GM23338 (cell line): ENCODE data around the gene TMEM128. TPM values are rescaled to one million over a fixed set of nuclear protein-coding genes. Genes with fewer than 3 reads are reported as not detected.

Experiments
- ATAC-seq: fragments of 200-7000 bp; cut with Tn5 transposase; 3 replicates; pipeline ENCODE4 v1.9.1; 2020
- DNase-seq: peaks from one replicate; pipeline ENCODE4 v3.0.0-alpha.2; 2015; ENCODE audit warnings: low spot score
- H2AFZ ChIP-seq: fragments of 200-600 bp; sonication (generic); 2 replicates; pipeline ENCODE4 v1.8.0; 2016; ENCODE audit warnings: antibody characterized with exemption, mild to moderate bottlenecking, moderate library complexity
- H3F3A ChIP-seq: fragments of 200-600 bp; sonication (generic); replicated peaks from 2 replicates; pipeline ENCODE4 v1.8.0; 2017; ENCODE audit warnings: antibody characterized with exemption, mixed run types, low read depth
- H3K27ac ChIP-seq: fragments of 200-600 bp; sonication (generic); 2 replicates; pipeline ENCODE4 v1.6.1; 2016; ENCODE audit warnings: low read depth
- H3K27me3 ChIP-seq: fragments of 200-600 bp; sonication (generic); 2 replicates; pipeline ENCODE4 v1.8.0; 2016; ENCODE audit warnings: mild to moderate bottlenecking, mixed run types, moderate library complexity; ENCODE audit not compliant: insufficient read depth
- H3K36me3 ChIP-seq: fragments of 200-600 bp; sonication (generic); 2 replicates; pipeline ENCODE4 v1.8.0; 2016; ENCODE audit warnings: mild to moderate bottlenecking; ENCODE audit not compliant: insufficient read depth
- H3K4me1 ChIP-seq: fragments of 200-600 bp; sonication (generic); 2 replicates; pipeline ENCODE4 v1.8.0; 2016; ENCODE audit warnings: mild to moderate bottlenecking, moderate library complexity; ENCODE audit not compliant: insufficient read depth
- H3K4me2 ChIP-seq: fragments of 200-600 bp; sonication (generic); 2 replicates; pipeline ENCODE4 v1.7.1; 2017; ENCODE audit warnings: mixed run types
- H3K4me3 ChIP-seq: fragments of 200-600 bp; sonication (generic); 2 replicates; pipeline ENCODE4 v1.6.1; 2016; ENCODE audit warnings: mixed run types
- H3K79me2 ChIP-seq: fragments of 200-600 bp; sonication (generic); replicated peaks from 2 replicates; pipeline ENCODE4 v1.8.0; 2017; ENCODE audit warnings: mild to moderate bottlenecking; ENCODE audit not compliant: insufficient read depth
- H3K9me2 ChIP-seq: fragments of 200-600 bp; sonication (generic); 2 replicates; pipeline ENCODE4 v1.8.0; 2017; ENCODE audit not compliant: insufficient read depth
- H4K20me1 ChIP-seq: fragments of 200-600 bp; sonication (generic); replicated peaks from 2 replicates; pipeline ENCODE4 v1.8.0; 2017; ENCODE audit warnings: mild to moderate bottlenecking; ENCODE audit not compliant: insufficient read depth
- H3K27ac Mint-ChIP-seq: 2 replicates; pipeline ENCODE4 v1.8.0; 2020; ENCODE audit warnings: inconsistent platforms, mild to moderate bottlenecking, moderate library complexity, mixed read lengths
- H3K27me3 Mint-ChIP-seq: 3 replicates; pipeline ENCODE4 v1.8.0; 2022; ENCODE audit warnings: low read depth, mild to moderate bottlenecking, moderate library complexity, mixed read lengths, inconsistent platforms; ENCODE audit not compliant: insufficient read depth, poor library complexity
- H3K36me3 Mint-ChIP-seq: 3 replicates; pipeline ENCODE4 v1.8.0; 2021; ENCODE audit warnings: low read depth, mild to moderate bottlenecking, inconsistent platforms, moderate library complexity, mixed read lengths
- H3K4me1 Mint-ChIP-seq: 3 replicates; pipeline ENCODE4 v1.8.0; 2020; ENCODE audit warnings: mild to moderate bottlenecking, inconsistent platforms, mixed read lengths
- H3K4me3 Mint-ChIP-seq: 3 replicates; pipeline ENCODE4 v1.8.0; 2021; ENCODE audit warnings: moderate library complexity, mild to moderate bottlenecking, inconsistent platforms, mixed read lengths
- H3K9me3 Mint-ChIP-seq: 3 replicates; pipeline ENCODE4 v1.8.0; 2020; ENCODE audit warnings: moderate library complexity, mild to moderate bottlenecking, inconsistent platforms, mixed read lengths
- CREB1 ChIP-seq: fragments of 250-450 bp; sonication (Bioruptor Pico); IDR thresholded peaks from 2 replicates; pipeline ENCODE4 v1.5.0; 2020; ENCODE audit warnings: low read depth, mild to moderate bottlenecking, moderate library complexity
- EZH2 ChIP-seq: fragments of 200-600 bp; sonication (generic); IDR thresholded peaks from one replicate; pipeline ENCODE4 v1.8.0; 2017; ENCODE audit warnings: antibody characterized with exemption, mild to moderate bottlenecking, low read depth; ENCODE audit not compliant: unreplicated experiment
- EZH2phosphoT487 ChIP-seq: fragments of 200-600 bp; sonication (generic); IDR thresholded peaks from one replicate; pipeline ENCODE4 v1.8.1; 2018; ENCODE audit warnings: antibody characterized with exemption; ENCODE audit not compliant: unreplicated experiment
- JUNB ChIP-seq: IDR thresholded peaks from one replicate; pipeline ENCODE4 v1.6.1; 2016; ENCODE audit warnings: antibody characterized with exemption; ENCODE audit not compliant: unreplicated experiment
- NANOG ChIP-seq: IDR thresholded peaks from 2 replicates; pipeline ENCODE4 v1.6.1; 2016; ENCODE audit warnings: antibody characterized with exemption, borderline replicate concordance
- STAT1 ChIP-seq: IDR thresholded peaks from one replicate; pipeline ENCODE4 v1.6.1; 2016; ENCODE audit warnings: antibody characterized with exemption; ENCODE audit not compliant: unreplicated experiment
- ZNF114 ChIP-seq: fragments of 250-450 bp; sonication (Bioruptor Pico); IDR thresholded peaks from 2 replicates; pipeline ENCODE4 v1.5.0; 2020; ENCODE audit warnings: mild to moderate bottlenecking, moderate library complexity
- ZNF331 ChIP-seq: fragments of 250-450 bp; sonication (Bioruptor Pico); IDR thresholded peaks from 2 replicates; pipeline ENCODE4 v1.5.0; 2020; ENCODE audit warnings: low read depth, mild to moderate bottlenecking, moderate library complexity
- polyA plus RNA-seq: library from polyadenylated mRNA; unstranded; fragments of >200 nt; fragmentation: Nextera tagmentation; extraction: Ambion mirVana; gene quantifications from 2 replicates; pipeline ENCODE4 v1.2.1, GENCODE V29; 2016
- total RNA-seq: library from RNA; depleted of rRNA; stranded (reverse); fragments of >200 nt; shearing (Covaris generic); gene quantifications from 2 replicates; pipeline ENCODE4 v1.2.3, GENCODE V29; 2014
- TF ChIP-seq, protein P1 (sequence below), 2 experiments: fragments of 200-600 bp in 1 of 2; sonication (generic) in 1 of 2; conservative IDR thresholded peaks; 2 replicates each; pipeline versions ENCODE4 v1.5.1 to v1.6.1; 2016 to 2017; ENCODE audit warnings: antibody characterized with exemption in 2 of 2, low read depth in 2 of 2, mild to moderate bottlenecking in 2 of 2, moderate library complexity in 1 of 2
- TF ChIP-seq, protein P2 (sequence below): IDR thresholded peaks from 2 replicates; pipeline ENCODE4 v1.6.1; 2016; ENCODE audit warnings: antibody characterized with exemption

Gene TMEM128
- total and polyA plus RNA-seq, 2 experiments from 2014 or later: 22.7 to 25.9 TPM

- no peak for TF ChIP-seq JUNB
- no peak for TF ChIP-seq NANOG
- TF ChIP-seq, protein P1, sequence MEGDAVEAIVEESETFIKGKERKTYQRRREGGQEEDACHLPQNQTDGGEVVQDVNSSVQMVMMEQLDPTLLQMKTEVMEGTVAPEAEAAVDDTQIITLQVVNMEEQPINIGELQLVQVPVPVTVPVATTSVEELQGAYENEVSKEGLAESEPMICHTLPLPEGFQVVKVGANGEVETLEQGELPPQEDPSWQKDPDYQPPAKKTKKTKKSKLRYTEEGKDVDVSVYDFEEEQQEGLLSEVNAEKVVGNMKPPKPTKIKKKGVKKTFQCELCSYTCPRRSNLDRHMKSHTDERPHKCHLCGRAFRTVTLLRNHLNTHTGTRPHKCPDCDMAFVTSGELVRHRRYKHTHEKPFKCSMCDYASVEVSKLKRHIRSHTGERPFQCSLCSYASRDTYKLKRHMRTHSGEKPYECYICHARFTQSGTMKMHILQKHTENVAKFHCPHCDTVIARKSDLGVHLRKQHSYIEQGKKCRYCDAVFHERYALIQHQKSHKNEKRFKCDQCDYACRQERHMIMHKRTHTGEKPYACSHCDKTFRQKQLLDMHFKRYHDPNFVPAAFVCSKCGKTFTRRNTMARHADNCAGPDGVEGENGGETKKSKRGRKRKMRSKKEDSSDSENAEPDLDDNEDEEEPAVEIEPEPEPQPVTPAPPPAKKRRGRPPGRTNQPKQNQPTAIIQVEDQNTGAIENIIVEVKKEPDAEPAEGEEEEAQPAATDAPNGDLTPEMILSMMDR (conservative IDR thresholded peaks at IDR 0.05; ENCODE audit: low read depth in 2 of 2): no peak
- TF ChIP-seq STAT1: no peak
- no peak for TF ChIP-seq ZNF331 (CRISPR knock-in tag)
Observed at GRCh38 chr4:4270529-4270928, 22.5 kb upstream of the TMEM128 start (continued).

DNA sequence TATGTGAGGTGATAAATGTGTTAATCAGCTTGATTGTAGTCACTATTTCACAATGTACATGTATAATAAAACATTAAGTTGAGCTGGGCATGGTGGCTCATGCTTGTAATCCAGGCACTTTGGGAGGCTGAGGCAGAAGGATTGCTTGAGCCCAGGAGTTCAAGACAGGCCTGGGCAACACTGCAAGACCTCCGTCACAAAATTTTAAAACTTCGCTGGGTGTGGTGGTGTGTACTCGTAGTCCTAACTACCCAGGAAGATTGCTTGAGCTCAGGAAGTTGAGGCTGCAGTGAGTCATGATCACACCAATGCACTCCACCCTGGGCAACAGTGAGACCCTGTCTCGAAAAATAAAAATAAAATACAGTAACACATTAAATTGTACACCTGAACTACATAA is 21.8 kb upstream of the TMEM128 start:
- Mint-ChIP-seq H3K4me1 (no peaks in the 10 kb centered on the region), H3K27me3 (peaks cover 1% of the 10 kb centered on the region), H3K27ac (no peak overlapping the region), H3K9me3 (no peaks in the 10 kb centered on the region), H3K36me3 (peaks cover 70% of the 10 kb centered on the region), H3K4me3 (no peak overlapping the region)
- H3K4me3 ChIP-seq: no peak overlapping the region
- H3K4me2 ChIP-seq: no peak overlapping the region
- H3K4me1 ChIP-seq: no peaks in the 10 kb centered on the region
- ATAC-seq: no peak
- peaks cover 51% of the 10 kb centered on the region for H3K36me3 ChIP-seq
- 0 out of 2 replicates have a peak, but pooled peaks cover 3% of the 10 kb centered on the region for H3K79me2 ChIP-seq
- TF ChIP-seq CREB1 (CRISPR knock-in tag) (no peak), ZNF114 (CRISPR knock-in tag) (no peak), EZH2 (no peak), NANOG (no peak), JUNB (no peak), EZH2phosphoT487 (no peak)
- TF ChIP-seq, protein P2, sequence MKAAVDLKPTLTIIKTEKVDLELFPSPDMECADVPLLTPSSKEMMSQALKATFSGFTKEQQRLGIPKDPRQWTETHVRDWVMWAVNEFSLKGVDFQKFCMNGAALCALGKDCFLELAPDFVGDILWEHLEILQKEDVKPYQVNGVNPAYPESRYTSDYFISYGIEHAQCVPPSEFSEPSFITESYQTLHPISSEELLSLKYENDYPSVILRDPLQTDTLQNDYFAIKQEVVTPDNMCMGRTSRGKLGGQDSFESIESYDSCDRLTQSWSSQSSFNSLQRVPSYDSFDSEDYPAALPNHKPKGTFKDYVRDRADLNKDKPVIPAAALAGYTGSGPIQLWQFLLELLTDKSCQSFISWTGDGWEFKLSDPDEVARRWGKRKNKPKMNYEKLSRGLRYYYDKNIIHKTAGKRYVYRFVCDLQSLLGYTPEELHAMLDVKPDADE: no peak
- TF ChIP-seq, protein P1 (conservative IDR thresholded peaks at IDR 0.05; ENCODE audit: low read depth in 2 of 2): no peak
- H3F3A ChIP-seq: no peaks in the 10 kb centered on the region
- no peak overlapping the region for H3K27ac ChIP-seq
- H4K20me1 ChIP-seq: peaks cover 12% of the 10 kb centered on the region; the same call in 1 of the 2 replicates
- no peak for DNase-seq
- no peaks in the 10 kb centered on the region for H3K27me3 ChIP-seq
- H2AFZ ChIP-seq: no peak overlapping the region
- no peaks in the 10 kb centered on the region; the same call in 1 of the 2 replicates for H3K9me2 ChIP-seq
